Stimulated activated CD4-positive, alpha-beta T cell treated with anti-CD3 and anti-CD28 coated beads, TNF-alpha, amount 100 ng/mL, for 1 hour (primary cell): ENCODE measurements around the gene TEX50.
"Not testable (repeated sequence)": the region's sequence is repeated elsewhere in the genome, so short reads cannot be mapped to it uniquely, and the experiment has no call there.

Experiments
- DNase-seq, 3 donors: peaks; one replicate each; pipeline ENCODE4 v3.0.0-alpha.2; 2020; ENCODE audit warnings: low read depth in 3 of 3, low spot score in 1 of 3

The TEX50 gene, protein sequence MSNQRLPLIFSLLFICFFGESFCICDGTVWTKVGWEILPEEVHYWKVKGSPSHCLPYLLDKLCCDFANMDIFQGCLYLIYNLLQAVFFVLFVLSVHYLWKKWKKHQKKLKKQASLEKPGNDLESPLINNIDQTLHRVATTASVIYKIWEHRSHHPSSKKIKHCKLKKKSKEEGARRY

DNA sequence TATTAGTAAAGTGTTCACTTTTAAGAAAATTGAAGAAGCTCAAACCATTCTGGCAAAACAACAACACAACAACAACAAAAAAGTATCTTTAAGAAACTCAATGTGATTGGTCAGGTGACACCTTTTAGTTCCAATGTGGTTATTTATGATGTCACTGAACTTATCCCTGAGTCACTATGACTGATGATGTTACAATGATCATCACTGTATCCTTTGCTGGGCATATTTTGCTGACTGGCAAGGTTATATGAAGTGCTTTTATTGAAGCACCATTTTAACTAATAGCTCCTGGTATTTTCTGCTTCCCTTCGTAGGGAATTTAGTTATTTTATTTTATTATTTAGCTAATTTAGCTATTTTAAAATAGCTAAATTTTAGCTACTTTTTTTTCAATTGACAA is at the start of gene TEX50:
Gene TEX50, plus strand, starts transcription at position 223 of the 400 bp plus-strand sequence. CDS start 184 bp downstream, outside the sequence.
- no peak for DNase-seq

DNA sequence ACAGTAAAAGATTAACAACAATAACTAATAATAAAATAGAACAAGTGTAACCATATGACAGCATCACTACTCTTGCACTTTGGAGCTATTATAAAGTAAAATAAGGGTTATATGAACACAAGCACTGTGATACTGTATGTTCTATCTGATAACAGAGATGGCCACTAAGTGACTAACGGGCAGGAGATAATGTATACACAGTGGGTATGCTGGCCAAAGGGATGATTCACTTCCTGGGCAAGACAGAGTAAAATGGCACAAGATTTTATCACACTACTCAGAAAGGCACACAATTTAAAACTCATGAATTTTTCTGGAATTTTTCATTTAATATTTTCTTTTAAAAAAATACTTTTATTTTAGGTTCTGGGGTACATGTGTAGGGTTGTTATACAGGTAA is 44.6 kb upstream of the TEX50 start:
- no peak for DNase-seq

DNA sequence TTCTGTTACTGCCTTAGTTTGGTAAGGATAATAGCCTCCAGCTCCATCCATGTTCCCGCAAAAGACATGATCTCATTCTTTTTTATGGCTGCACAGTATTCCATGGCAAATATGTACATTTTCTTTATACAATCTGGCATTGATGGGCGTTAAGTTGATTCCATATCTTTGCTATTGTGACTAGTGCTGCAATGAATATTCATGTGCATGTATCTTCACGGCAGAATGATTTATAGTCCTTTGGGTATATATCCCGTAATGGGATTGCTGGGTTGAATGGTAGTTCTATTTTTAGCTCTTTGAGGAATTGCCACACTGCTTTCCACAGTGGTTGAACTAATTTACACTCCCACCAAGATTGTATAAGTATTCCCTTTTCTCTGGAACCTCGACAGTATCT is 44.0 kb upstream of the TEX50 start:
- not testable (repeated sequence) for DNase-seq

DNA sequence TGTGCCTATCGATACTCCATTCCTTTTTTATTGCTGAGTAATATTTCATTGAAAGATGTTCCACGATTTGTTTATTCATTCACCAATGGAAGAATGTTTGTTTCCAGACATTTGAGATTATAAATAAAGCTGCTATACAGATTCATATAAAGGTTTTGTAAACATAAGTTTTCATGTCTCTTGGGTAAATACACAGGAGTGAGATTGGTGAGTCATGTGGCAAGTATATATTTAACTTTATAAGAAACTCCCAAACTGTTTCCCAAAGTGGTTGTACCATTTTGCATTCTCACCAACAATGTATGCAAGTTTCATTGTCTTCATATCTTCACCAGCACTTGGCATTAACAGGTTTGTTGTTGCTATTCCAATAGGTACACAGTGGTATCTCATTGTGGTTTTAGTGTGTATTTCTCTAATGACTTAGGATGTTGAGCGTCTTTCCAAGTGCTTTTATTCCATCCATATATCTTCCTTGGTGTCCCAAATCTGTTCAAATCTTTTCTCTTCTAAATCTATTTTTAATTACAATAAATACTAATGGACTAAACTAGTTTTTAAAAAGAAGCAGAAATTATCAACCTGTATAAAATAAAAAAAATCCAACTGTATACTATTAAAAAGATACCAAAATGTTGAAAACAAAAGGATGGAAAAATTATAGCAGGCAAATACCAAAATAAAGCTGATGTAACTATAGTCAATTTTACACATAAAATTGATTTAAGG is 38.9 kb upstream of the TEX50 start:
- no peak for DNase-seq

DNA sequence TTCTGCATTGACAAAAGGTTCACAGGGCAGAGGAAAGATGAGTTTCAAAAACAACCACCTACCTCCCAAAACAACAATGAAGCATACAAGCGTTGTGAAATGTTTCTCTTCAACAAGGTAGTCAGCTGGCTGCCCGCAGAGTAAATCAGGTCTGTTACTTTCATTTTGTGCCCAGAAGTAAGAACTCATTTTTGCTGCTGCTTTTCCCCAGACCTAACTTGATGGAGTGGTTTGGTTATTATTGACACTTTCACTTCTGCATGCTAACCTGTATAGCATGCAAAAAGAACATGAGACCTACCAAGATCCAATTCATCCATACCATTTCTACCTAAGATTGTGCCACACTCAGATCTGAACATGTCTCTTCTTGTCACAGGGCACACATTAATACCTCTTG is 33.5 kb upstream of the TEX50 start:
- DNase-seq: no peak

DNA sequence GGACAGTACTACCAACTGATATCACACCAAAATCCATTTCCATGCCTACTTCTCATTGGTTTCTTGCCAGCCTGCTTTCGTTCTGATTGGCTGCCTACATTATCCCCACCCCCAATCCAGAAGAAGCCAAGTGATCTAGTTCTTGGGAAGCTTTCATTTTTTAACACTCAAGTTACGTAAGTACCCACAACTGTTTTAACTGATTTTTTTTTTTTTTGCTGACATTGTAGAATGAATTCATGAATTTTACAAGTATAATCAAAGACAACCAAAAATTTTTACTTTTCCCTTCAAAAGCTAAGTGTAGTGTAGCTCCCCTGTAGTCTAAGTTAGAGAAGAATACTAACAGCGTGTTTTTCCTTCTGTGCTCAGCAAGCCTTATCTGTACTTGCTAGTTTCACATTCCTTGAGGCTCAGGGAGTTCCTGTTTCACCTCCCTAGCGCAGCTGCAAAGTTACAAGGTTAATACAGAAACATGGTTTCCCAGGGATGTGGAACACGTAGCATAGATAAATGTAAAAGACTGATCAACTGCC is 32.0 kb upstream of the TEX50 start, which contains the start of gene SLC9C2:
Gene SLC9C2, minus strand, starts transcription at position 17 of the 536 bp plus-strand sequence. CDS start 1,296 bp downstream, outside the sequence.
- DNase-seq: no peak

DNA sequence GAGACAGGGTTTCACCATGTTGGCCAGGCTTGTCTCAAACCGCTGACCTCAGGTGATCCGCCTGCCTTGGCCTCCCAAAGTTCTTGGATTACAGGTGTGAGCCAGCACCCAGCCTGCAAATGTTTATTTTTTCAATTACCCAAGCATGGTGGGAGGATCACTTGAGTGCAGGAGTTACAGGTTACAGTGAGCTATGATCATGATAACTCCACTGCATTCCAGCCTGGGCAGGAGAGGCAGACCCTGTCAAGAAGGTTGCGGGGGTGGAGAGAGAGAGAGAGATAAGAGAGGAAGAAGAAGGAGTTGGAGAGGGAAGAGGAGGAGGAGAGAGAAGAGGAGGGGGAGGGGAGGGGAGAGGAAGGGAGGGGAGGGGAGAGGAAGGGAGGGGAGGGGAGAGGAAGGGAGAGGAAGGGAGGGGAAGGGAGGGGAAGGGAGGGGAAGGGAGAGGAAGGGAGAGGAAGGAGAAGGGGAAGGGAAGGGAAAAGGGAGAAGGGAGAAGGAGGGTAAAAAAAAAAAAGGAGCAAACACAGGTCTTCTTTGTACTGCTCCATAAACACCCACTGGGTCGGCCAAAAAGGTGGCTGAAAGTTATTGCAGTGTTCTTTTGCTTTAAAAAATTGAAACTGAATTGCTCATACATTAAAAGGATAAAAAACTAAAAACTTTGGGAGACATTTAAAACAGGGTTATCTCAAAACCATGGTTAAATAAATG is 26.5 kb upstream of the TEX50 start:
- no peak for DNase-seq

DNA sequence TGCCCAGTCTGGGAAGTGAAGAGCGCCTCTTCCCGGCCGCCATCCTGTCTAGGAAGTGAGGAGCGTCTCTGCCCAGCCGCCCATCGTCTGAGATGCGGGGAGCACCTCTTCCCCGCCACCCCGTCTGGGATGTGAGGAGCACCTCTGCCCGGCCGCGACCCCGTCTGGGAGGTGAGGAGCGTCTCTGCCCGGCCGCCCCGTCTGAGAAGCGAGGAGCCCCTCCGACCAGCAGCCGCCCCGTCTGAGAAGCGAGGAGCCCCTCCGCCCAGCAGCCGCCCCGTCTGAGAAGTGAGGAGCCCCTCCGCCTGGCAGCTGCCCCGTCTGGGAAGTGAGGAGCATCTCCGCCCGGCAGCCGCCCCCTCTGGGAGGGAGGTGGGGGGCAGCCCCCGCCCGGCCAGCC is 22.1 kb upstream of the TEX50 start:
- DNase-seq: not testable (repeated sequence)

DNA sequence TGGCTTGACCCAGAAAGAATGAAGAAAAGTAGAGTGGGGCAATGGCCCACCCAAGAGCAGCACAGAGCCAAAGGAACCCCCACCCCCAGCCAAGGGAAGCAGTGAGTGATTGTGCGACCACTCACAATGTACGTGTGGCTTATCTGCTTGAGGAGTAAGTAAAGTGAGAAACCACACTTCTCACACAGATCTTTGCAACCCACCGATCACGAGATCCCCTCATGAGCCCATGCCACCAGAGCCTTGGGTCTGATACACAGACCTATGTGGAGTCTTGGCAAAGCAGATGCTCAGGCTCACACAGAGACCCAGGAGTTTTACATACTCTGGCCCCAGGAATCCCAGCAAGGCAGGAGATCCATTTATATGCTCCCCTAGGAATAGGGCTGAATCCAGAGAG is 18.3 kb upstream of the TEX50 start:
- DNase-seq: no peak

DNA sequence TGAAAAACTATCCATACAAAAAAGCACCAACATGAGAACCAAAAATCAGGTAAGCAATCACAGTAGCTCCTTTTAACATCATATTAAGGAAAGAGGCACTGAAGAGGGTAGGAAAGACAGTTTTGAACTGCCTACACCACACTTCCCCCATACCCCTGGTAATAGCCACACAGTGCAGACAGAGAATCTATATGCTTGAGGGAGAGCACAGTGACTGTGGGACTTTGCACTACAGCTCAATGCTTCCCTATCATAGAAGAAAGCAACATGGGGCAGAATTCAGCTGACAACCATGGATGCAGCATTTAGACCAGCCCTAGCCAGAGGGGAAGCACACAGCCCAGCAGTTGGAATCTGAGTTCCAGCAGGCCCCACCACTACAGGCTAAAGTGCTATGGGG is 7.9 kb upstream of the TEX50 start:
- no peak for DNase-seq

DNA sequence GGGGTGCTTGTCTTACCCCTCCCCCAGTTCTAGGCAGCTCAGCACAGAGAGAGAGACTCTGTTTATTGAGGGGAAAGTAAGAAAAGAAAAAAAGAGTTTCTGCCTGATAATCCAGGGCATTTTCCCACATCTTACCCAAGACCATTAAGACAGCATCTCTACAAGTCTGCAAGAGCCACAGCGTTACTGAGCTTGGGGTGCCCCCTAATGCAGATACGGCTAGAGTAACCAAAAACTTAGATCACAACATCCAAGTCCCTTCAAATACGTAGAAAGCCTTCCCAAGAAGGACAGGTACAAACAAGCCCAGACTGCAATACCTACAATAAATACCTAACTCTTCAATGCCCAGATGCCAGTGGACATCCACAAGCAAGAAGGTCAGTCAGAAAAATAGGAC is 6.2 kb upstream of the TEX50 start:
- no peak for DNase-seq

DNA sequence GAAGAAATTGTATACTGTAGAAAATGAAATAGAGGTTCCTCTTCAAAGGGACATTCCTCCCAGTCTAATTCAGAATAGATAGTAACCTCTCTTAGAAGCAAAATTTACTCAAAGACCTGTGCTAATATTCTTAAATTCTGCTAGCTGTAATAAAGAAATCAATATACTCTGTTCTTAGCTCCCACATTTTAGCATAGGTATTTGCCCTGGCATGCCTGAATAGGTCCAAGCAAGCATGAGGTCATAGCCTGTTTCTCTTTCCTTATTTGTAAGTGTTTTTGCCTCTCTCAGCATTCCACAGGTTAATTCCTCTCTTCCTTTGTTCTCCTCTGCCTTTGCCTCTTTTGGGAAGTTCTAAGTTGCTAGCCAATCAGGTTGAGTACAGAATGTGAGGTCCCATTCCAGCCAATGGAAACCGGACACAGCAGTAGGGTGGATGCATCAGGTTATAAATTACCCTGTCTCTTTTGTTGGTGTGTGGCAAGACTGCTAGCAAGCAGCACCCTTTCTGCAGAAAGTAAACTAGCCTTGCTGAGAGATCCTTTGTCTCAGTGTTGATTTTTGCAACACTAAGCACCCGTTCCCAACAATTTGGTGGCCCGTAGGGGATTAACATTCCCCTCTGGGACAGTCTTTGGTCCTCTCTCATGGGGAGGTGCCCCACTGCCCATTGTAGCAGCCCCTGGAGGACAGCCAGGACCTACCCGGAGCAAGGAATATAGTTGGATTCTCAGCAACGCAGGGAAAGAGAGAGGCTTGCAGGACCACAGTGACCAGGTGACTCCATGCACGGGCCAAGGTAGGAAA is 2.3 kb downstream of the TEX50 start:
- DNase-seq: not testable (repeated sequence)

DNA sequence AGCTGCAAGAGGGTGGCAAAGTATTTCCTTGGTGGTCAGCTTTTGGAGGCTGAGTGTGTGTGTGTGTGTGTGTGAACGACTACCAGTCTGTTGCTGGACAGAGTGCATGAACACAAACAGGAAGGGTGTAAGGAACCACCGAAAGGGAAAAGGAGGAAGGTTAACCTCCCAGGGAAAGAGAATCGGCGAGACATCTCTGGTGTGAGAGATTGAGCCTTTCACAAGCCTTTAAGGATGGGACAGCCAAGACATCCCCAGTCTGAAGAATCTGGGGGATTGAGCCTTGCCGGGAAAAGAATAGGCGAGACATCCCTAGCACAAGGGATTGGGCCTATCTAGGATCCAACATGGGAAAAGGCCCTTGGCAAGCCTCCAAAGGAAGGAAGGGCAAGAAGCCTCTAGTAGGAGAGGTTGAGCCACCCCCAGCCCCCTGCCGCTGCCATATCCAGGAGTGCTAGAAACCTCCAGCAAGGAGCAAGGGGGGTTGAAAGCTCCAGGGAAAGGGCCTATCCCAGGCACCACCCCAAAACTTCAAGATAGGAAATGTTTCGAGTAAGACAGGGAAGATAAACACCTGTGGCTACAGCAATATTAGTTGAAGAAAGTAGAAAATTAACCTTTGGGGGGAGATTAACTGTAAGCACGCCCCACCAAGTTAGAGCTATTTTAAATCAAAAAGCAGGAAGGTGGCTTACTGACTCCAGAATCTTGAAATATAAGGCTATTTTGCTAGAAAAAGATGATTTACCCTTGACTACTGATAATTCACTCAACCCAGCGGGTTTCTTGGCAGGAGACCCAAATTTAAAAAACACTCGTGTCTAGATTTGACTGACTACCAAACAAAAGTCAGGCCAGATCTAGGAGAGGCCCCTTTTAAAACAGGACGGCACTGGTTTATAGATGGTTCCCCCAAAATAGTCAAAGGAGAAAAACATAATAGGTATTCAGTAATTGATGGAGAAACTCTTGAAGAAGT is 3.2 kb downstream of the TEX50 start:
- DNase-seq: no peak

DNA sequence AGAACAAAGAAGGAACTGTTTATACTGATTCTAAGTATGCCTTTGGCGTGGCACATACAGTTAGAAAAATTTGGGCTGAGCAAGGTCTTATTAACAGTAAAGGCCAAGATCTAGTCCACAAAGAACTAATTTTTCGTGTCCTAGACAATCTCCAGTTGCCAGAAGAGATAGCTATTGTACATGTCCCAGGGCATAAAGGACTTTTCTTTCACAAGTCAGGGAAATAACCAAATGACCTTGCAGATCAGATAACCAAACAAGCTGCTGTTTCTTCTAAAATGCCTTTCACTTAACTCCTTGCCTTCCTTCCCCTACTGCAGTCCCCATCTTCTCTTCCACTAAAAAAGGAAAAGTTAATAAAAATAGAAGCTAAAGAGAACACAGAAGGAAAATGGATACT is 4.0 kb downstream of the TEX50 start:
- DNase-seq: no peak

DNA sequence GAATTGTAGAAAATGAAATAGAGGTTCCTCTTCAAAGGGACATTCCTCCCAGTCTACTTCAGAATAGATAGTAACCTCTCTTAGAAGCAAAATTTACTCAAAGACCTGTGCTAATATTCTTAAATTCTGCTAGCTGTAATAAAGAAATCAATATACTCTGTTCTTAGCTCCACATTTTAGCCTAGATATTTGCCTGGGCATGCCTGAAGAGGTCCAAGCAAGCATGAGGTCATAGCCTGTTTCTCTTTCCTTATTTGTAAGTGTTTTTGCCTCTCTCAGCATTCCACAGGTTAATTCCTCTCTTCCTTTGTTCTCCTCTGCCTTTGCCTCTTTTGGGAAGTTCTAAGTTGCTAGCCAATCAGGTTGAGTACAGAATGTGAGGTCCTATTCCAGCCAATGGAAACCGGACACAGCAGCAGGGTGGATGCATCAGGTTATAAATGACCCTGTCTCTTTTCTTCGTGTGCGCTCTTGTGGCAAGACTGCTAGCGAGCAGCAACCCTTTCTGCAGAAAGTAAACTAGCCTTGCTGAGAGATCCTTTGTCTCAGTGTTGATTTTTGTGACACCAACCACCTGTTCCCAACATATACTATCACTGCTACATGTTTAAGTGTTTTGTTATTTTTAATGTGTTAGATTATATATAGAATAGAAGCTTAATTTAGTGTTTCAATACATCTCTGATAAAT is 7.5 kb downstream of the TEX50 start:
- not testable (repeated sequence) for DNase-seq

DNA sequence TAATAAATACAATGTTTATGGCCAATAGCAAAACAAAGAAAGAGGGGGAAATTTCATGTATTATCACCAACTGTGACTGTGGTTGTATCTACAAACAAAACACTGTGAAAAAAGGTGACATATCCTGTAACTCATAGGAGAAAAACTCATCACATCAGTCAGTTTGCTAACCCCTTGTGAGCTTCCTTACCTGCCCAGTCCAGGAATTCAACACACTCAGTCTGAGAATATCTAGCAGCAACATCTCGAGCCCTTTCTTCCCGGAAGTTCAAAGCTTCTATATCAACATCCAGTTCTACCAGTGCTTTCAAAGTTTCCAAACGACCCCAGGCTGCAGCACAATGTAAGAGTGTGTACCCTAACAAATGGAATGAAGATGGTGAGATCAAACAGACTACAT is 11.5 kb downstream of the TEX50 start:
- no peak for DNase-seq

DNA sequence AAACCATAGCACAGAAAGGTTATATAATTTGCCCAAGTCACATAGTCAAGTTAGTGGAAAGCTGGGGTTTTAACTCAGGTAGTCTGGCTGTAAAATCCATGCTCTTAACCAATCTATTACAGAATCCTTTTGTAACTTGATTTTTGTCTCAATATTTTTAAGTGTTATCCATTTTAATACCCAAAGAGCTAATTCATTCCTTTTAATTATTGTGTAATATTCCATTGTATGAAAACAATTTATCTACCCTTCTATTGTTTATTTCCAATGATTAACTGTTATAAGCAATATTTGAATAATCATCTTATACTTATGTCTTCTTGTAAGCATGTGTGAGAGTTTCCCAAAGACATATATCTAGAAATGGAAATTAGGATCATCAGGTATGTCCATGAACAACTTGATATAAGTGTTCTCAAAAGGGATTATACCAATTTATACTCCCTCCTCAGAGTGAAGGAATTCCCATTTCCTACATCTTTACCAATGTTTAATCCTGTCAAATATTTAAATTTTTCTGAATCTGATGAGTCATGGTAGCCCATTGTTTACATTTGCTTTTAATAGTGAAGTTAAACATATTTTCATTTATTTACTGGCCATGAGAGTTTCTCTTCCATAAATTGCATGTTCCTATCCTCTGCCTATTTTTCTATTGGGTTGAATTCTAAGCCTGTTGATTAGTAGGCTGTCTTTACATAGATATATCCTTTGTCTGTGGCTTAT is 13.9 kb downstream of the TEX50 start:
- no peak for DNase-seq

DNA sequence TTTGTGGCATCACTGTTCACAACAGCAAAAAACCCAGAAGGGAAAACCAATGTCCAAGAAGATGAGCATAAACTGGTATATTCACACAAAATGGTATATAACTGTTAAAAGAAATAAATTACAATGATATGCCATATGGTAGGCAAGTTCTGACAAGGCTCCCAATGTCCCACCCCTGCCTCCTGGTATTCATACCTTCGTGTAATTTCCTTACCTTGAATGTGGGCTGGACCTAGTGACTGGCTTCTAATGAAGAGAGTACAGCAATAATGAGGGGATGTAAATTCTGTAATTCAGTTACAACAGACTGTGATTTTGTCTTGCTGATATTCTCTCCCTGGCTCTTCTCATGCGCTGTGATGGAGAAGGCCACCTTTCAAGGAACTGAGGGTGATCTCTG is 25.2 kb downstream of the TEX50 start:
- DNase-seq: no peak

DNA sequence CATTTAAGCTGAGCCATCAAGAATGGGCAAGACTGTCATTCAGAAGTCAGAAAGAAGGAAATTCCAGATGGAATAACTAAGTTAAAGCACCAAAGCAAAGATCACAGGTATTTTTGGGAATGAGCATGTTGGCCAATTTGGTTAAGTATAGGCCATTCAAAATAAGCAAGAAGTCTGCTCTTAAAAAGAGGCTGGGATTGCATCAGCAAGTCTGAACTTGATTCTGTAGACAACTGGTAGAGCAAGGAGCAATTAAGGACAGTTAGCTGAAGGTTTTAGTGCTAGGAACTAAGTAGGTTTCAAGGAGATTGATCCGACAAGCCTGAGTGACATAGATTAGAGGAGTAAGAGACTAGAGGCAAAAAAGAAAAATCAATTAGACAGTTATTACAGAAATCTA is 26.1 kb downstream of the TEX50 start:
- no peak for DNase-seq
